GM13976 (cell line): ENCODE results near the gene MAPKAPK5.

ENCODE experiments used
- DNase-seq: peaks from one replicate; pipeline ENCODE4 v3.0.0; 2012; ENCODE audit warnings: low spot score
- in situ Hi-C: fragments of 300-500 bp; cut with MboI; formaldehyde crosslinking; loops from one replicate; pipeline ENCODE4 v1.12.0; 2022; ENCODE audit warnings: low sequenced_read_pairs, mixed read lengths, inconsistent platforms; ENCODE audit not compliant: unreplicated experiment
- TF ChIP-seq, protein P1 (sequence below): IDR thresholded peaks from 2 replicates; pipeline ENCODE4 v1.5.1; 2012; ENCODE audit warnings: borderline replicate concordance, mild to moderate bottlenecking; ENCODE audit not compliant: insufficient read depth; ENCODE audit errors: extremely low read depth, missing control alignments, control extremely low read depth

MAPKAPK5 gene

GRCh38 chr12:111873113-111873512, 31.1 kb downstream of the MAPKAPK5 start:
- DNase-seq, result no peak
- in situ Hi-C loops, result no loop called here
- TF ChIP-seq, protein P1, sequence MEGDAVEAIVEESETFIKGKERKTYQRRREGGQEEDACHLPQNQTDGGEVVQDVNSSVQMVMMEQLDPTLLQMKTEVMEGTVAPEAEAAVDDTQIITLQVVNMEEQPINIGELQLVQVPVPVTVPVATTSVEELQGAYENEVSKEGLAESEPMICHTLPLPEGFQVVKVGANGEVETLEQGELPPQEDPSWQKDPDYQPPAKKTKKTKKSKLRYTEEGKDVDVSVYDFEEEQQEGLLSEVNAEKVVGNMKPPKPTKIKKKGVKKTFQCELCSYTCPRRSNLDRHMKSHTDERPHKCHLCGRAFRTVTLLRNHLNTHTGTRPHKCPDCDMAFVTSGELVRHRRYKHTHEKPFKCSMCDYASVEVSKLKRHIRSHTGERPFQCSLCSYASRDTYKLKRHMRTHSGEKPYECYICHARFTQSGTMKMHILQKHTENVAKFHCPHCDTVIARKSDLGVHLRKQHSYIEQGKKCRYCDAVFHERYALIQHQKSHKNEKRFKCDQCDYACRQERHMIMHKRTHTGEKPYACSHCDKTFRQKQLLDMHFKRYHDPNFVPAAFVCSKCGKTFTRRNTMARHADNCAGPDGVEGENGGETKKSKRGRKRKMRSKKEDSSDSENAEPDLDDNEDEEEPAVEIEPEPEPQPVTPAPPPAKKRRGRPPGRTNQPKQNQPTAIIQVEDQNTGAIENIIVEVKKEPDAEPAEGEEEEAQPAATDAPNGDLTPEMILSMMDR, result no peak

- in situ Hi-C loops, result no loop called here
- peak; percentile 68 for DNase-seq
- TF ChIP-seq, protein P1, result no peak
Observed at GRCh38 chr12:111881716-111882115, 39.7 kb downstream of the MAPKAPK5 start.

DNA sequence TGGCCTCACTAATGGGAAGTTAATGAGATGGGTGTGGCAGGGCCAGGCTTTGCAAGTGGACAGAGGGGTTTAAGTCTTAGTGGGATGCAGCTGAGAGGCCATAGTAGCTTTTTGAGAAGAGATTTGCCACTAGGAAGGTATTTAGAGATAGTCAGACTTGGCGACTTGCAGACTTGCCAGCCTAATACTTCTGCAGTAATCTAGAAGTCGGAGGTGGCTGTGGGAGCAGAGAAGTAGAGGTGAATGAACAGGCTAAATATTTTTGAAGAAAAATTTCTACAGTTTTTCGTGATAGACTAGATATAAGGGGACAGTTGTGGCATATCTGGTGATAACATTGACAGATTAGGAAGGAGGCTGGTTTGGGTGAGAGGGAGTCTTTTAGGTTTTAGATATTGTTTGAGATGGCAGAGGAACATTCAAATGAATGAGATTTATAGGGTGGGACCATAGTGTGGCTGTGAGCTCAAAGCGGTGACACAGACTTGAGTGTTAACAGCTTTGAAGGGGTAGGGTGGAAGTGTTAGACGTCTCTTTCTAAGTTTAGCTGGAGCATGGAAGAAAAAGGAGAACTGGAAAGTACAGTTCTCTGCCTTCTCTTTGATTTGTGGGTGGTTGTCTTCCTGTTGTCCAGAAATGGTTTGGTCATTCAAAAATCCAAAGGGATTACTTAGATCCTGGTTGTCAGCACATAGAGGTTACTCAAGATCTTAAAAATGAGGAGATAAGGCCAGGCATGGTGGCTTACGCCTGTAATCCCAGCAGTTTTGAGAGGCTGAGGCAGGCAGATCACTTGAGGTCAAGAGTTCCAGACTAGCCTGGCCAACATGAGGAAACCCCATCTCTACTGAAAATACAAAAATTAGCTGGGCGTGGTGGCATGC, 44.9 kb downstream of the MAPKAPK5 start:
- TF ChIP-seq, protein P1, result no peak
- in situ Hi-C loops, result no loop called here
- DNase-seq, result no peak

- TF ChIP-seq, protein P1, result no peak
- in situ Hi-C loops, result no loop called here
- no peak for DNase-seq
Observed at GRCh38 chr12:111887926-111888745, 46.1 kb downstream of the MAPKAPK5 start.

DNA sequence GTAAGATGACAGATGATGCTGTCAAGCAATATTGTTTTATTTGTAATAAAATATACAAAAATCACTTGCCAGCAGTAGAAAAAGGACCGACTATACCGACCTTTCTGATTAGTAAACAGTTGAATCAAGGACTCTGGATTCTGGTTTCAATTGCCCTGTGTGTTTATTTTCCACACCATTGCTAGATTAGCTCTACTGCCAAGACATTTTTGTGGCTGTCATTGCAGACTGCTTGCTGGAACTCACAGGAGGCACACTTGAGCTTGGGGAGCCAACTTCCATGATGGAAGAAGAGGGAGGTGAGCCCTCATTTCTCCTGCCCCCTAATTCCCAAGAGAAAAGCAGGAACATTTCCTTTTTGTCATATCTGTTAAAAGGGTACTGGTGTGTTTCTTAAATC, 51.3 kb downstream of the MAPKAPK5 start:
- in situ Hi-C loops, result no loop called here
- TF ChIP-seq, protein P1, result no peak
- no peak for DNase-seq

GRCh38 chr12:111894556-111894955, 52.5 kb downstream of the MAPKAPK5 start:
- in situ Hi-C loops, result no loop called here
- DNase-seq, result no peak
- TF ChIP-seq, protein P1, result no peak
